Sigmoid colon (tissue), 7 donors: Measurements from ENCODE around the gene MAD1L1. TPM values are rescaled to one million over a fixed set of nuclear protein-coding genes. Genes with fewer than 3 reads are reported as not detected.

Source experiments
- DNase-seq: peaks from one replicate; pipeline ENCODE4 v3.0.0-alpha.2; 2019
- H3K27ac ChIP-seq, 4 donors: fragments of 200-600 bp; sonication (generic); one replicate each; pipeline ENCODE4 v1.5.1; 2016 to 2019; ENCODE audit warnings: mild to moderate bottlenecking in 1 of 4
- H3K27me3 ChIP-seq, 3 donors: fragments of 200-600 bp; sonication (generic); one replicate each; pipeline ENCODE4 v1.5.1; 2019; ENCODE audit warnings: mild to moderate bottlenecking in 1 of 3
- H3K36me3 ChIP-seq, 4 donors: fragments of 200-600 bp; sonication (generic); one replicate each; pipeline ENCODE4 v1.5.1; 2016 to 2019
- H3K4me1 ChIP-seq, 4 donors: fragments of 200-600 bp; sonication (generic); one replicate each; pipeline ENCODE4 v1.5.1; 2017 to 2019
- H3K4me3 ChIP-seq, 4 donors: fragments of 200-600 bp; sonication (generic); one replicate each; pipeline ENCODE4 v1.5.1; 2017 to 2019; ENCODE audit warnings: mild to moderate bottlenecking in 2 of 4, moderate library complexity in 1 of 4
- H3K9me3 ChIP-seq, 4 donors: fragments of 200-600 bp in 3 of 4; sonication (generic) in 3 of 4; one replicate each; pipeline versions ENCODE4 v1.5.1 to v1.6.1; 2013 to 2019
- CTCF ChIP-seq, 4 experiments: fragments of 450-650 bp in 3 of 4; fragments of 200-600 bp in 1 of 4; IDR thresholded peaks; one replicate each; pipeline ENCODE4 v1.5.1; 2016 to 2019; ENCODE audit warnings: antibody characterized with exemption in 4 of 4, mild to moderate bottlenecking in 3 of 4, moderate library complexity in 2 of 4
- EP300 ChIP-seq, 4 donors: sonication (generic); formaldehyde crosslinking; IDR thresholded peaks; one replicate each; pipeline ENCODE4 v1.6.1; 2017; ENCODE audit warnings: antibody characterized with exemption in 4 of 4
- POLR2A ChIP-seq, 2 donors: fragments of 450-650 bp; IDR thresholded peaks; one replicate each; pipeline ENCODE4 v1.6.1; 2016; ENCODE audit warnings: antibody characterized with exemption in 2 of 2, mild to moderate bottlenecking in 2 of 2, moderate library complexity in 2 of 2
- POLR2AphosphoS5 ChIP-seq, 4 donors: sonication (generic); formaldehyde crosslinking; IDR thresholded peaks; one replicate each; pipeline ENCODE4 v1.6.1; 2017; ENCODE audit warnings: antibody characterized with exemption in 4 of 4
- WGBS, 2 donors: extraction: QIAGEN DNeasy Blood & Tissue Kit; methylation state at CpG; one replicate each; pipeline ENCODE4 v1.1.7; 2013; 5-methylcytosine and 5-hydroxymethylcytosine counted together
- intact Hi-C: fragments of 100-400 bp; cut with DNase I; formaldehyde crosslinking; loops from one replicate; pipeline ENCODE4 v1.15.1; 2023
- polyA plus RNA-seq, 3 donors: library from polyadenylated mRNA; stranded (reverse); fragments of 200-250 nt; gene quantifications; one replicate each; pipeline ENCODE4 v1.2.3, GENCODE V29; 2013
- total RNA-seq, 4 donors: library from RNA; depleted of rRNA; stranded (reverse); fragments of >200 nt; gene quantifications; one replicate each; pipeline ENCODE4 v1.1.0, GENCODE V29; 2016
- donor health status: healthy with polysubstance abuse.
- donor health status: Bipolar disorder and iron deficiency.
- donor health status: healthy.

The MAD1L1 gene
- total and polyA plus RNA-seq, 7 donors = 10.2 to 38.4 (median 20.6) TPM

- Histone ChIP-seq H3K36me3 (peaks cover 0 to 26% (median 11%) of the 10 kb centered on the region in 4 donors), H3K4me1 (peaks cover 0 to 40% (median 36%) of the 10 kb centered on the region in 4 donors), H3K27ac (no peak overlapping the region), H3K4me3 (no peak overlapping the region), H3K9me3 (no peaks in the 10 kb centered on the region), H3K27me3 (no peaks in the 10 kb centered on the region)
- intact Hi-C loops = loop anchor here (10.0 kb wide), 1 partner anchor 388 kb away; no protein-coding TSS in a partner anchor
- peak; percentile 58 for DNase-seq
- TF ChIP-seq EP300 (IDR thresholded peaks at IDR 0.05) (no peak), POLR2AphosphoS5 (IDR thresholded peaks at IDR 0.05) (no peak)
- 90 to 92% methylated on average over 14 of the region's 14 CpGs for WGBS, 2 donors
Observed at GRCh38 chr7:2202361-2202761, 30.4 kb downstream of the MAD1L1 start.

- no peaks in the 10 kb centered on the region for H3K27me3 ChIP-seq
- WGBS, 2 donors = 87 to 93% methylated on average over 31 of the region's 31 CpGs
- peaks cover 0 to 23% (median 9%) of the 10 kb centered on the region in 4 donors for H3K36me3 ChIP-seq
- peaks cover 0 to 40% (median 36%) of the 10 kb centered on the region in 4 donors for H3K4me1 ChIP-seq
- intact Hi-C loops = loop anchor here (10.0 kb wide), 1 partner anchor 387 kb away; no protein-coding TSS in a partner anchor
- no peak for TF ChIP-seq CTCF (IDR thresholded peaks at IDR 0.05)
- TF ChIP-seq EP300 (IDR thresholded peaks at IDR 0.05) = no peak
- no peak for TF ChIP-seq POLR2AphosphoS5 (IDR thresholded peaks at IDR 0.05)
- no peak for TF ChIP-seq POLR2A (IDR thresholded peaks at IDR 0.05)
- H3K9me3 ChIP-seq = no peaks in the 10 kb centered on the region
- no peak overlapping the region for H3K4me3 ChIP-seq
- no peak overlapping the region for H3K27ac ChIP-seq
- DNase-seq = no peak
Observed at GRCh38 chr7:2201686-2202360, 30.9 kb downstream of the MAD1L1 start.

GRCh38 chr7:2201128-2201527, 31.6 kb downstream of the MAD1L1 start:
- H3K36me3 ChIP-seq = peaks cover 0 to 28% (median 11%) of the 10 kb centered on the region in 4 donors
- no peak overlapping the region for H3K27ac ChIP-seq
- WGBS, 2 donors = 96 to 99% methylated on average over 10 of the region's 10 CpGs
- H3K4me1 ChIP-seq = peaks cover 0 to 40% (median 36%) of the 10 kb centered on the region in 4 donors
- no peak overlapping the region for H3K4me3 ChIP-seq
- TF ChIP-seq CTCF (IDR thresholded peaks at IDR 0.05) = no peak
- TF ChIP-seq POLR2A (IDR thresholded peaks at IDR 0.05) = no peak
- no peak for TF ChIP-seq EP300 (IDR thresholded peaks at IDR 0.05)
- no peak for TF ChIP-seq POLR2AphosphoS5 (IDR thresholded peaks at IDR 0.05)
- no peak for DNase-seq
- H3K9me3 ChIP-seq = no peaks in the 10 kb centered on the region
- intact Hi-C loops = loop anchor here (10.0 kb wide), 1 partner anchor 386 kb away; no protein-coding TSS in a partner anchor
- no peaks in the 10 kb centered on the region for H3K27me3 ChIP-seq

GRCh38 chr7:2200584-2200980, 32.2 kb downstream of the MAD1L1 start:
- Histone ChIP-seq H3K9me3 (no peaks in the 10 kb centered on the region), H3K27ac (no peak overlapping the region), H3K36me3 (peaks cover 0 to 34% (median 14%) of the 10 kb centered on the region in 4 donors), H3K27me3 (no peaks in the 10 kb centered on the region), H3K4me1 (peaks cover 0 to 39% (median 34%) of the 10 kb centered on the region in 4 donors), H3K4me3 (no peak overlapping the region)
- no peak for DNase-seq
- intact Hi-C loops = loop anchor here (10.0 kb wide), 1 partner anchor 386 kb away; no protein-coding TSS in a partner anchor
- no peak for TF ChIP-seq POLR2A (IDR thresholded peaks at IDR 0.05)
- WGBS, 2 donors = 97% methylated on average over 18 of the region's 18 CpGs

- Histone ChIP-seq H3K4me3 (no peak overlapping the region), H3K27ac (no peak overlapping the region), H3K36me3 (peaks cover 0 to 37% (median 14%) of the 10 kb centered on the region in 4 donors), H3K4me1 (peaks cover 0 to 33% (median 30%) of the 10 kb centered on the region in 4 donors), H3K9me3 (no peaks in the 10 kb centered on the region), H3K27me3 (no peaks in the 10 kb centered on the region)
- intact Hi-C loops = loop anchor here (10.0 kb wide), 1 partner anchor 385 kb away; no protein-coding TSS in a partner anchor
- no peak for TF ChIP-seq EP300 (IDR thresholded peaks at IDR 0.05)
- no peak for TF ChIP-seq POLR2A (IDR thresholded peaks at IDR 0.05)
- no peak for TF ChIP-seq CTCF (IDR thresholded peaks at IDR 0.05)
- no peak for TF ChIP-seq POLR2AphosphoS5 (IDR thresholded peaks at IDR 0.05)
- WGBS, 2 donors = 95% methylated on average over 25 of the region's 25 CpGs
- no peak for DNase-seq
Observed at GRCh38 chr7:2199956-2200583, 32.7 kb downstream of the MAD1L1 start.
